ENCODE measurements around the gene SNRNP27. TPM values are rescaled to one million over a fixed set of nuclear protein-coding genes. Genes with fewer than 3 reads are reported as not detected.
"Not testable (repeated sequence)": the region's sequence is repeated elsewhere in the genome, so short reads cannot be mapped to it uniquely, and the experiment has no call there.

Gene SNRNP27
- total RNA-seq, 2 donors from 2014 or later: 44.1 to 60.2 TPM

DNA sequence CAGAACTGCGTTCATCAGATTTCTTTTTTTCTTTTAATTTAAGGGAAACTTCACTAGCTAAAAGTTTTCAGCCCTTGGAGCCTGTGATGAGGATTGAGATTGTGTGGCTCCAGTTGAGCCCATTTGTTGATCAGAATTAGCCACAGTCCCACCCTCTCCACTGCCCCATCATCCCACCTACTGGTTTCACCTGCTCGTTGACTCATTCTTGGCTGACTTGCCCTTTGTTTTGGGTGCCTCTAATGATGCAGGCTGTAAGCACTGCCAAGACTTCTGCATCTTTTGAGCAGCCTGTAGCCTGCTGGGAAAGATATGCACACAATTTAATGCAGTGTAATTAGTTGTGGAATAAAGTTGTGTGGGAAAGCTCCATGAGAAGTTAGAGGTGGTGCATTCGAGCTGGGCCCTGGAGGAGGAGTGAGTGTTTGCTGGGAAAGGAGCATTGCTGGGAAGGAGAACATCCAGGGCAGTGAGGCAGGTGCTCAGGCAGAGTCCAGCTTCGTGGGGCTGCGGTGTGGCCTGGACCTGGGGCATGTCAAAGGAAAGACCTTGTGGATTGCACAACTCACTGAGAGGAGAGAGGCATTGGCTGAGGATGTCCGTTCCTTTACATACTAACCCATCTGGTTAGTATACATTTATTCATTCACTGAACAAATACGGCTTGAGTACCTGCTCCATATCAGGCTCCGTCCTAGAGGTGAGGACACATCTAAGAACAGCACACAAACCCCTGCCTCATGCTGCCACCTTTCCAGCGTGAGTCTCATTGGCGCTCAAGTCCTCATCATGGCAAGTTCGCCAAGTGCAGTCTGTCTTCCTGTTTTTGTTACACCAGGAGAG, 49.5 kb downstream of the SNRNP27 start:
- ATAC-seq: no peak
- intact Hi-C loops (cut with DNase I): no loop called here
- no peak for DNase-seq

DNA sequence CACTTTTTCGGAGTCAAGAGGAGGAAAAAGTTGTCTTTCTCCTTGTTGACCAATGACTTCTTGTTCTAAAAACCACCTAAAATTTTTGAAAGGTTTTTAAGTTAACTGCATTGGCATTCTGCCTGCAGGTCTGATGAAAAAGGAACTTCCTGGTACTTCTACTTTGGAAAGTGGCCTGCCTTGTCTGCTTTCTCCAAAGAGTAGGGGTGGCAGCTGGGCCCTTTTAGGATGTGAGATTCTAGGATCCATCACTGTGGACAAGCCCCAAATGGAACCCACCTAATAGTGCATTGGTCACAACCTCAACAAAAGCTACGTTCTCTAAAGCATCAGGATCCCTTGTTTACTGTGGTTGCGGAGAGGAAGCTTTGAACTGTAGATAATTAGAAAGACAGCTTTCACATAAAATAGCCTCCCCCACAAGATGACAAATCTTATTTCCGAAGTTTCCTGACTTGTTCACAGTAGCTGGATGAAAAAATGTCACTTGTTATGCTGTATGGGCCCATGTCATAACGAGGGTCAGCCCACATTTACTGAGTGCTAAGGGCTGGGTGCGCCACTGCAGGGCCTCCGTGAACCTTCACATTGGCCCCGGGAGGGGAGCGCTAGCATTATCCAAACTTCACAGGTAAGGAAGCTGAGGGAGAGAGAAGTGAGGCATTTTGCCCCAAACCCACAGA, 50.2 kb downstream of the SNRNP27 start:
- intact Hi-C loops (cut with DNase I): no loop called here
- no peak for DNase-seq
- no peak for ATAC-seq

DNA sequence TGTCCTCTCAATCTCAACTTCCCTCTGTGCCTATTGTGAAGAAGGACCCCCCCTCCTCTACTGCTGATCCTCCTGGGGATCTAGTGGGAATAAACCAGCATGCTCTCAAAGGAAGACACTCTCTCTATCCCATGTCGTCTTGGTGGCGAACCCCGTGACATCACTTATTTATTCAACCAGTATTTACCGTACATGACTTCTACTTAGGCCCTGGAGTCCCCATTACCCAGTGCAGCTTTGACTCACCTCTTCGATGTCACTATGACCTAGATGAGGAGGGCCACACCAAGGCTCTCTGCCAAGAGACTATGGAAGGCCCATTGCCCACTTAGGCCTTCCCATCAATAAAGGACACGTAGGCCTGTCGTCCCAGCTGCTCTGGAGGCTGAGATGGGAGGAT, 51.0 kb downstream of the SNRNP27 start:
- DNase-seq: no peak
- intact Hi-C loops (cut with DNase I): no loop called here
- ATAC-seq: no peak

DNA sequence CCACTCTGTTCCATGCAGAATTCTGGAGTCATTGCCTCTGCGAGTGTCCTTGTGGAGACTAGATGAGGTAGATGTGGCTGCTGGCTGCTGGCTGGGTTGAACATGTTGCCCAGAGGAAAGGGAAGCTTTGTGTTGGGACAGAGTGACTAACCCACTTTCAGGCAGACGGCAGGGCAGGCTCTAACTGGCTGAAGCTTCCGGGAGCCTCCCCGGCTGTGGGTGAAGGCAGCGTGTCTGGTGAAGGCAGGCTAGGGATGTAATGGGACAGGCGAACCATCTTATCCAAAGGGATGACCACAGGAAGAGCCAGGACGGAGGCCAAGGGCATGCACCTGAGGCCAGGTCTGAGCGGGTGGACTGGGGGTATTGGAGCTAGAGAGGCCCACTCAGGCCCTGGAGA, 51.7 kb downstream of the SNRNP27 start:
- ATAC-seq (peak in 1 of 2 donors; percentile 47), DNase-seq (peak; percentile 45)
- intact Hi-C loops (cut with DNase I): no loop called here

DNA sequence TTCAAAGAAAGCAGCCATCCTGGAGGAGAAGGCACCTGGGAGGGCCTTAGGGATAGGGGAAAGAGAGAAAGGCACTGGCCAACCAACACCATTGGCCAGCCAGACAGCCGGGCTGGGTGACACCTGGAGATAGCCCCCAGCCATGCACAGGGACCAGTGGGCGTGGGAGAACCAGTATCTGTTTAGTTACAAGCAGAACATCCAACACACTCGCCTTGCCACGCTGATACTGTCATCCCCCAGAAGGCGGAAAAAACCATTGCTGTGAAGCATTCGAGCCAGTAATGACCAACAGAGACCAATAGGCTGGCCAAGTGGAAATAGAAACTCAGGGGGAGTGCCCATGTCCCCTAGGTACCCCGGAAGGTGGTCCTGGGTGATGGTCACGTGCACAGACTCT, 52.2 kb downstream of the SNRNP27 start:
- intact Hi-C loops (cut with DNase I): no loop called here
- ATAC-seq (no peak), DNase-seq (no peak)

DNA sequence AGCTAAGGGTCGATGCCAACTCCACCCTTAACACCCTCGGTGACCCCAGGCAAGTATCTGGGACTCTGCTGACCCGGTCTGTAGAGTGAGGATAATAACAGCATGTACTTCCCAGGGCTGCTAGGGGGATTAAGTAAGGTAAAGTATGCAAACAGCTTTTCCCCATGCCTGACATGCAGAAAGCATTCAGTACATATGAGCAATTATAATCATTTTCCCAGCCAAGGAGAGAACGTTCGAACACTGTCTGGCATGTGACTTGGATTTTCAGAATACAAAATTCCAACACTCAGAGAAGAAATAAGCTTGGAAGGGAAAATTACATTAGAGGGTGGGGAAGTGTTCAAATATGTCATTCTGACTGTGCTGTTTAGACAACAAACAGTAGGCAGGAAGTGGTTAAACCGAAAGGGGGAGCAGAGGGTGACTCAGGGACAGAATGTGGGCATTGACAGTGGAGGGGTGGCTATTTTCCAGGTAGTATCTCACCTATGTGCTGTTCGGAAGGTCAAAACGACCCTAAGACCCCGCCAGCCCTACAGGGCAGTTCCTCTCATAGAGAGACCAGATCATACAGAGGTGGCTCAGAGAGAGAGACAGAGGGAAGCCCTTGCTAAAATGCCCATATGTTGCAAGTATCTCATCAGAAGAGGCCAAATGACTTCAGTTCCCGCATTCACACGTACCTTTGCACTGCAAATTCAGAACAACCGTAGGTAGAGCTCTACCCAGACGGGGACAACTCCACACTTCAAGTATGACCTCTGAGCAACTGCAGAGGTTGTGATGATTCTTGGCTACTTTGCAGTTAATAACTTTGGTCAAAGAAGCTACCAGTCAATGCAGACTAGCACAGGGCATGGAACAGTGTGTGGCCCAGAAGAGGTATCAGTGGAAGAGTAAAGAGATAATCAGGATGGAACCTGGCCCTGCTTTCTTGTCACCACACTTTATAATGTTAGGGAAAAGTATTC, 52.9 kb downstream of the SNRNP27 start:
- DNase-seq (no peak), ATAC-seq (peak; percentile 28 to 45)
- intact Hi-C loops (cut with DNase I): no loop called here

DNA sequence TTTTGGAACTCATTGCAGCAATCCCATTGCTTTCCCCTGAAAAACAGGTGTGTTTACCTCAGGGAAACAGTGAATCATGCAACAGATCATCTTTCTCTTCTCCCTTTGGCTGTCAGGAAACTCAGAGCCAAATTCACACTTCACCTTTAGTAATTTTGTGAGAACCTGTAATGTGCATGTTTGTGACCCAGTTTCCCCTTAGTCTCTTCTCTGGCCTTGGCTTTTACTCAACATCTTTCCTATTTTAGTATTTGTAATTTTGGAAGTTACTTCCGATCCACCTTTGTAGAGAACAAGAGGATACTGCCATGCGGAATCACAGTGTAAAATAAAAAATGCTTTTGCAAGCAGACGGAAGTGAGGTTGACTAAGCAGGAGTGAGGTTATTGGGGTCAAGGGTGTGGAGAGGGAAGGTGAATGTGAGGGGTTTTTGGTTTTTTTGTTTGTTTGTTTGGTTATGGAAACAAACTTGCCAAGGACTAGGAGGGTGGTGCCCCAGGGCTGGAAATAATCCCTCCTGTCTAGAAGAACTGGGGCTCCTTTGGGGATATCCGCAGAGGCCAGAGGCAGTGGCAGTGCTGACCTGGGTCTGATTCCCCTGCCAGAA, 53.7 kb downstream of the SNRNP27 start:
- intact Hi-C loops (cut with DNase I): no loop called here
- ATAC-seq (no peak), DNase-seq (no peak)

DNA sequence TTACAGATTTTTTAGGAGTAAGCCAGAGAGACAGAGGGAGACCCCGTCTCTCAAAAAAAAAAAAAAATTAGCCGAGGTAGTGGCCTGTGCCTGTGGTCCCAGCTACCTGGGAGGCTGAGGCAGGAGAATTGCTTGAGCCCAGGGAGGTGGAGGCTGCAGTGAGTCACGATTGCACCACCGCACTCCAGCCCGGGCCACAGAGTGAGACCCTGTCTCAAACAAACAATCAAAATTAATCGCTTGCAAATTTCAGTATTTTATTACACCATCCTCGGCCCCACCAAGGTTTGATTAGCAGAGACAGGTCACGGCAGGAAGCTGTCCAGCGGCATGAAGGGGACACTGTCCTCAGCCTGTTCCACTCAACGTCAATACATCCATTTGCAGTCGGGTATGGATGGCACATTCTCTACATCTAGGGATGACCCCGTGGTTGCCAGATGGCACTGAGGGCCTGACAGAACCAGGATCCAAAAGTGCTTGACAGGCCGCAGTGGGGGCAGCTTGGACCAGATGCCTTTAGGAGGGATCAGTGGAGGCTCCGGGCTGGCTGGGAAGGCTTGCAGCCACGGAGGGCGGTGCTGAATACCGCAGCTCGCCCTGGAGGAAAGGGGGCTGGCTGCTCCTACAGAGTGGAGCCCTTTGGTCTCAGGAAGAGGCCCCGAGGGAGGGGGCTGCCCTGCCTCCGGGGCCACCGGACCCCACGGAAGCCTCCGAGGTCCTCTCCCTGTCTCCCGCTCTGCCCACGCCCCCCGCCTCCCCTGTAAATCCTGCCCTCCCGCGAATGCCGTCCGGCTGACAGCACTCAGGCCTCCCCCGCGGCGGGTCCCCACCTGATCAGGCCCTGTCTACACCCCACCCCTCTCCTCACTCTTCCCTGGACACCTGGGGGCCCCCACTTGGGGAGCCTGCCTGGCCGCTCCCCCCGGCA, 54.5 kb downstream of the SNRNP27 start:
- intact Hi-C loops (cut with DNase I): no loop called here
- DNase-seq (no peak), ATAC-seq (peak; percentile 36 to 49)

DNA sequence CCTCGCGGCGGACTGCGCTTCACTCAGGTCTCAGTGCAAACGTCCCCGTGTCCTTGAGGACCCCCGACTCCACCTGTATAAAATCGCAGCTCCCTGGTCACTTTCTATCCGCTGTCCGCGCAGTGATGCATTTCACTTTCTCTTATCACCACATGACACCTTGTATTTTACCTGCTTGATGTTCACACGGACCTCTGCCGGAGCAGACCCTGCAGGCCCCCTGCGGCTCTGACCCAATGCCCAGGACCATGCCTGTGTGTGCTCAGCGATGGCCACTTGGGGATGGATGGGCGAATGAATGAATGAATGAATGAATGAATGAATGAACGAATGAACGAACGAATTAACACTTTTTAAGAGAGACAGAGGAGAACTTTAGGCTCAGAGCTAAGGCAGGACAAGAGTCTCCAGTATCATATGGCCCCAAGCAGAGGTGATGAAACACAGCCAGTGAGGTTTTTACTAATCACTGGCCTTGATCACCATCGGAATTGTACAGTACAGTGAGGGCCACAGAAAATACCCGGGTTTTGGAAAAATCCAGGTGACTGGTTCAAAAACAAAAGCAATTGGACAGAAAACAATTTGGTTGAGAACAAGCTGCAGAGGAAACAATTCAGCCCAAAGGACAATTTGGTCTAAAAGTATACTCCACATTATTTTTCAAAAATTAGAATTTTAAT, 55.3 kb downstream of the SNRNP27 start:
- intact Hi-C loops (cut with DNase I): no loop called here
- no peak for ATAC-seq
- DNase-seq: no peak

DNA sequence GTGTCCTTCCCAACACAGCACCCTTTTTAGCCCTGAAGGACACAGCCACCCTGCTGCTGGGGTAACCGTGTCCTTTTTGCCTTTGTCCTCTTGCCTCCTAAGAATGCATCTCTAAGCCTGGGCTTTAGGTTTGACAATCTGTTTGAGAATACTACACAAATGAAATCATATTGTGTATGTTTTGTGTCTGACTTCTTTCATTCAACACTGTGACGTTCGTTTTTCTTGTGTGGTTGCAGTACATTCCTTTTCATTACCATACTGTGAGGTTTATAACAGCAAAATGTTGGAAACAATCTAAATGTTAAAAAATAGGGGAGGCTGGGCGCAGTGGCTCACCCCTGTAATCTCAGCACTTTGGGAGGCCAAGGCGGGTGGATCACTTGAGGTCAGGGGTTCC, 56.5 kb downstream of the SNRNP27 start:
- intact Hi-C loops (cut with DNase I): no loop called here
- DNase-seq (no peak), ATAC-seq (no peak)

DNA sequence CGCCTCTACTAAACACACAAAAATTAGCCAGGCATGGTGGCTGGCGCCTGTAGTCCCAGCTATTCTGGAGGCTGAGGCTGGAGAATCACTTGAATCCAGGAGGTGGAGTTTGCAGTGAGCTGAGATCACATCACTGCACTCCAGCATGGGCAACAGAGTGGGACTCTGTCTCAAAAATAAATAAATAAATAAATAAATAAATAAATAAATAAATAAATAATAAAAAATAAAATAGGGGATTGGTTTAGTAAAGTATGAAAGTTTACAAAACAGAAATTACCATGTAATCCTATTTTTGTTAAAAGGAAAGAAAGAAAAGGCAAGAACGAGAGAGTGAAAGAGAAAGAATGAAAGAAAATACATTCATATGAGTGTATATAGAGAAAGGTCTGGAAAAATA, 56.9 kb downstream of the SNRNP27 start:
- DNase-seq; ATAC-seq; intact Hi-C loops (cut with DNase I): not testable (repeated sequence)

DNA sequence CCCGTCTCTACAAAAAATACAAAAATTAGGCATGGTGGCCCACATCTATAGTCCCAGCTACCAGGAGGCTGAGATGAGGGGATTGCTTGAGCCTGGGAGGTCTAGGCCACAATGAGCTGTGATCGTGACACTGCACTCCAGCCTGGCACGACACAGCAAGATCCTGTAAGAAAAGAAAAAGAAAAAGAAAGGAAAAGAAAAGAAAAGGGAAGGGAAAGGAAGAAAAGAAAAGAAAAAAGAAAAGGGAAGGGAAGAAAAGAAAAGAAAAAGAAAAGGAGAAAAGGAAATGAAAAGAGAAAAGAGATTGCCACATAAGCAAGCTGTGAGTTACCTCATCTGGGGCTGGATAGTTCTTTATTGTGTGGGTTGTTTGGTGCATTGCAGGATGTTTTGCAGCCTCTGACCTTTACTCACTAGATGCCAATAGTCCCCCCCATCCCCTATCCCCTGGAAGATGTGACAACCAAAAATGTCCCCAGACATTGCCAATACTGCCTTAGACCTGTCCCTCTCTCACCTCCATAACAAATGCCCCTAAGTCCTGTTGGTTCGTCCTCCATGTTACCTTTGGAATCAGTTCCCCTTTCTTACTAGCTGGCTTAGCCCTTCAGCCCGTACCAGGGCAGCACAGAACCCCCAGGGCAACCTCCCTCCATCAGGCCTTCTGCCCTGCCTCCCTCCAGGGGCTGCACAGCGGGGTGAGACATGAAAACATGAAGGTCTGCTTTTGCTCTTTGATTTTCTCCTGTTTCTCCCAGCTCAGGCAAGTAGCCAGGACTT, 58.8 kb downstream of the SNRNP27 start:
- intact Hi-C loops (cut with DNase I): no loop called here
- no peak for DNase-seq
- no peak for ATAC-seq

DNA sequence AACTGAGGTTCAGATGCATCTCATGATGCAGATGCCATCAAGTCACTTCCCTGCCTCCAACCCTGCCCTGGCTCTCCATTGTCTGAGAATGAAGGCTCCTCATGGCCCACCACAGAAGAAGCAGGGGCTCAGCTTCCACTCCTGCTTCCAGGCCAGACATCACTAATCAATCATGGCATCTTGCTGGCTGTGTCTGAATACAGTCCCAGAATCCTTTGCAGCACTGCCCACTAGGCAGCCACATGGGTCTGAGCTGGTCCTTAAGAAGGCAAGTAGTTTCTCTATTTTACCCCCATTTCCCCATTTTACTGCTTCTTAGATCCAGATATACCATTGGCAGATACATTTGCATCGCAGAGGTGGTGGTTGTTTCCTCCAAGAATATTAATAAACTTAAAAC, 60.3 kb downstream of the SNRNP27 start:
- intact Hi-C loops (cut with DNase I): no loop called here
- ATAC-seq (no peak), DNase-seq (no peak)
